Measurements from ENCODE around the gene PLCH1. TPM values are rescaled to one million over a fixed set of nuclear protein-coding genes. Genes with fewer than 3 reads are reported as not detected.

The PLCH1 gene
- total and polyA plus RNA-seq, 8 donors = 0.91 to 4.4 (median 2.3) TPM

DNA sequence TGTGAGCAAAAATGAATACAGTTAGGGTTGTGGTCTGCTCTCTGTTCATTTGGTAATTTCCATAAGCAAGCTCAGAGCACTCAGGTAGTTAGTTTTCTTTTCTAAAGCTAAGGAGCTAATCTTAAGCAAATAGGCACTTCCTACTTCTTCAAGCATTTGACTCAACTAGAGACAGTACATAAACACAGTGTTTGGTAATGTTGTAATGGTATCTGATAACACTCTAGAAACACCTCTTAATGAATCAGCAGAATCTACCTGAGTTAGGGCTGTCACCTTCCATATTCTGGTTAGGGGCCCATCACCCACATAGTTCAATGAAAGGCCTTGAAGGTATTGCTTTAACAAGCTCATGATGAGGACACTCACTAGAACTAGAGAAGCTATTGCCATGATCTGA is 83.1 kb downstream of the PLCH1 start:
- Histone ChIP-seq H3K36me3 (no peaks in the 10 kb centered on the region), H3K9me3 (no peaks in the 10 kb centered on the region), H3K4me1 (peaks cover 5 to 14% (median 5%) of the 10 kb centered on the region in 3 donors), H3K27ac (no peak overlapping the region), H3K4me3 (no peak overlapping the region), H3K27me3 (no peaks in the 10 kb centered on the region)
- TF ChIP-seq, protein P1, sequence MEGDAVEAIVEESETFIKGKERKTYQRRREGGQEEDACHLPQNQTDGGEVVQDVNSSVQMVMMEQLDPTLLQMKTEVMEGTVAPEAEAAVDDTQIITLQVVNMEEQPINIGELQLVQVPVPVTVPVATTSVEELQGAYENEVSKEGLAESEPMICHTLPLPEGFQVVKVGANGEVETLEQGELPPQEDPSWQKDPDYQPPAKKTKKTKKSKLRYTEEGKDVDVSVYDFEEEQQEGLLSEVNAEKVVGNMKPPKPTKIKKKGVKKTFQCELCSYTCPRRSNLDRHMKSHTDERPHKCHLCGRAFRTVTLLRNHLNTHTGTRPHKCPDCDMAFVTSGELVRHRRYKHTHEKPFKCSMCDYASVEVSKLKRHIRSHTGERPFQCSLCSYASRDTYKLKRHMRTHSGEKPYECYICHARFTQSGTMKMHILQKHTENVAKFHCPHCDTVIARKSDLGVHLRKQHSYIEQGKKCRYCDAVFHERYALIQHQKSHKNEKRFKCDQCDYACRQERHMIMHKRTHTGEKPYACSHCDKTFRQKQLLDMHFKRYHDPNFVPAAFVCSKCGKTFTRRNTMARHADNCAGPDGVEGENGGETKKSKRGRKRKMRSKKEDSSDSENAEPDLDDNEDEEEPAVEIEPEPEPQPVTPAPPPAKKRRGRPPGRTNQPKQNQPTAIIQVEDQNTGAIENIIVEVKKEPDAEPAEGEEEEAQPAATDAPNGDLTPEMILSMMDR (IDR thresholded peaks at IDR 0.05) = no peak
- intact Hi-C loops (cut with DNase I) = no loop called here
- no peak for FAIRE-seq
- peak; percentile 62 to 74 (median 68) for ATAC-seq
- DNase-seq = no peak

DNA sequence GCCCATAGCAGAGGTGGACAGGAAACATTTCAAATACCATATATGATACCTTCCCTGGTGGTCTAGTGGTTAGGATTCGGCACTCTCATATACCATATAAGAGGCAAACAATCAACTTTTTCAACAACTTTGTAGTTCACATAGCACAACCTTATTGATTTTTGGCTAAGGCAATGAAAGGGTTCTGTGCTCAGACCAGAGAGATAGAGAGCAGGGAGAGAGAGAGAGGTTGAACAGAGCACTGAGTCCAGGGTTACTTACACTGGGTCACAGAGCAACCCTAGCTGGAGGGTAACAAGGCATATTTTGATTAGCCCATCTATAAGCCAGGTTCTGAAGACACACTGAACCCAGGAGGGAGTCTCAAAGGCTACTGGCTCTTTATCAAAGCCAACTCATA is 83.8 kb downstream of the PLCH1 start:
- no peaks in the 10 kb centered on the region for H3K9me3 ChIP-seq
- H3K4me1 ChIP-seq = peaks cover 5 to 14% (median 5%) of the 10 kb centered on the region in 3 donors
- no peak for FAIRE-seq
- H3K27me3 ChIP-seq = no peaks in the 10 kb centered on the region
- no peak for DNase-seq
- H3K4me3 ChIP-seq = no peak overlapping the region
- TF ChIP-seq, protein P1 (IDR thresholded peaks at IDR 0.05) = no peak
- ATAC-seq = no peak
- intact Hi-C loops (cut with DNase I) = no loop called here
- 87 to 89% methylated on average over 1 of the region's 1 CpG for WGBS, 2 donors
- no peaks in the 10 kb centered on the region for H3K36me3 ChIP-seq
- no peak overlapping the region for H3K27ac ChIP-seq

DNA sequence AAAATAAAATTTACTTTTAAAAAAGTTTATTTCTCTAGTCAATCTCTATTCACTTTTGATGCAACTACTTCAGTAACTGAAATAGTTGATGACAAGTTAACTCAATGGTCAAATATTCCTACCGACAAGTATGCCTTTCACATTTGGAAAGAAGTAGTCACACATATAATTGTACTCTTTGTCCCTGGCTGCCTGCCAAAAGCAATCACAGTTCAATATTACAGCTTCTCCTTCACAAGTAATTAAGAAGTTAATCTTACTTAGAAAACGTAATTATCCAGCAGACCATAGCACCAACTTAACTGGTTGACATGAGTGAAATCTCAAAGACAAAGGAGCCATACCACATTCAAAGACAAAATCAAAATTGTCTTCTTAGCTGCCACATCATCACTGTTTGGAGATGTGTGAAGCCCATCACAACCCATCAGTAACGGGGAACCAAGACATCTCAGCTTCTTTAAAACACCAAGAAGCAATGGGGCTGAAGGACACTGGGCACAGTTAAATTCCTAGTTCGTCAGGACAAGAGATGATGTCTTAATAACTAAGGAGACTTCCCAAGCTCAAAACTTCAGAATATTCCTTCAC is 86.1 kb downstream of the PLCH1 start:
- TF ChIP-seq, protein P1 (IDR thresholded peaks at IDR 0.05) = no peak
- no peaks in the 10 kb centered on the region for H3K36me3 ChIP-seq
- DNase-seq (no peak), ATAC-seq (no peak), FAIRE-seq (no peak)
- peaks cover 0 to 7% (median 5%) of the 10 kb centered on the region in 3 donors for H3K4me1 ChIP-seq
- no peaks in the 10 kb centered on the region for H3K27me3 ChIP-seq
- WGBS, 2 donors = 72 to 79% methylated on average over 4 of the region's 4 CpGs
- intact Hi-C loops (cut with DNase I) = no loop called here
- H3K27ac ChIP-seq = no peak overlapping the region
- no peak overlapping the region for H3K4me3 ChIP-seq
- no peaks in the 10 kb centered on the region for H3K9me3 ChIP-seq

DNA sequence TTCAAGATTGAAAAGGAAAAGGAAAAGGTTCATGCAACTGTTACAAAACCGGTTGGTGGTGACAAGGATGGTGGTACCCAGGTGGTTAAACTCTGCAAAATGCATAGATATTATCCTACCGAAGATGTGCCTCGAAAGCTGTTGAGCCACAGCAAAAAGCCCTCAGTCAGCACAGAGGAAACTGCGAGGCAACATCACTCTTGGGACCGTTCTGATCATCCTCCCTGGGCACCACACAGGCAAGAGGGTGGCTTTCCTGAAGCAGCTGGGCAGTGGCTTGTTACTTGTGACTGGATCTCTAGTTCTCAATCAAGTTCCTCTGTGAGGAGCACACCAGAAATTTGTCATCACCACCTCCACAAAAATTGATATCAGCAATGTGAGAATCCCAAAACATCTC is 86.9 kb downstream of the PLCH1 start:
- intact Hi-C loops (cut with DNase I) = no loop called here
- FAIRE-seq = no peak
- Histone ChIP-seq H3K4me1 (peaks cover 0 to 7% (median 5%) of the 10 kb centered on the region in 3 donors), H3K27ac (no peak overlapping the region), H3K27me3 (no peaks in the 10 kb centered on the region), H3K9me3 (no peaks in the 10 kb centered on the region), H3K4me3 (no peak overlapping the region), H3K36me3 (no peaks in the 10 kb centered on the region)
- no peak for ATAC-seq
- TF ChIP-seq, protein P1 (IDR thresholded peaks at IDR 0.05) = no peak
- DNase-seq = no peak
- 93 to 95% methylated on average over 5 of the region's 5 CpGs for whole genome bisulfite sequencing, 2 donors

DNA sequence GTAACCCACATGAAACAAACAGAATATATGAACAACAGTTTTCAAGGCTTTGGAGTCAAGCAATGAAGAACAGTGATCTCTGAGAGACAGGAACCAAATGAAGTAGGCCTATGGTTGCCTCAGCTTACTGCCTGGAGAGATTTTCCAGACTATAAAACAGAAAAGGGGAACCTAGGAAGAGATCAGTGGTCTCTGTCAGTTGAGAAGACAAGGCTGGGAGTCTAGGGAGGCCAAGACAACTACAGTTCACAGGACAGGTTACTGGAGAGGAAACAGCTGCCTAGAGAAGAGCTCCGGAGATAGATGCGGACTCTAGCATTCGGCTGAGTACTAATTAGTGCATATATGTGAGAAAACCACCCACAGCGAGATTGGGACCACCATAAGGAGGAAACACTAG is 87.7 kb downstream of the PLCH1 start:
- intact Hi-C loops (cut with DNase I) = no loop called here
- WGBS, 2 donors = 82 to 92% methylated on average over 4 of the region's 4 CpGs
- Histone ChIP-seq H3K4me3 (no peak overlapping the region), H3K9me3 (no peaks in the 10 kb centered on the region), H3K4me1 (peaks cover 0 to 9% (median 5%) of the 10 kb centered on the region in 3 donors), H3K36me3 (no peaks in the 10 kb centered on the region), H3K27me3 (no peaks in the 10 kb centered on the region), H3K27ac (no peak overlapping the region)
- ATAC-seq = no peak
- no peak for FAIRE-seq
- TF ChIP-seq, protein P1 (IDR thresholded peaks at IDR 0.05) = no peak
- DNase-seq = no peak

Measured in pancreas (tissue), 10 donors.